Chondrocyte (in vitro differentiated cells): ENCODE data around the gene TMEM63C. TPM values are rescaled to one million over a fixed set of nuclear protein-coding genes. Genes with fewer than 3 reads are reported as not detected.

ENCODE experiments used
- DNase-seq: peaks from one replicate; pipeline ENCODE4 v3.0.0; 2021; ENCODE audit warnings: mixed read lengths, low spot score
- H3K27ac Mint-ChIP-seq: one replicate; pipeline ENCODE4 v1.8.0; 2021; ENCODE audit warnings: mild to moderate bottlenecking, moderate library complexity, mixed read lengths; ENCODE audit not compliant: unreplicated experiment
- H3K27me3 Mint-ChIP-seq: 2 replicates; pipeline ENCODE4 v1.8.0; 2021; ENCODE audit warnings: low read depth, mixed read lengths
- H3K36me3 Mint-ChIP-seq: 2 replicates; pipeline ENCODE4 v1.8.0; 2021; ENCODE audit warnings: low read depth, mixed read lengths
- H3K4me1 Mint-ChIP-seq: 2 replicates; pipeline ENCODE4 v1.8.0; 2021; ENCODE audit warnings: low read depth, mild to moderate bottlenecking, mixed read lengths
- H3K4me3 Mint-ChIP-seq: one replicate; pipeline ENCODE4 v1.8.0; 2021; ENCODE audit warnings: mild to moderate bottlenecking, moderate library complexity, mixed read lengths; ENCODE audit not compliant: unreplicated experiment
- H3K9me3 Mint-ChIP-seq: 2 replicates; pipeline ENCODE4 v1.8.0; 2021; ENCODE audit warnings: low read depth, mixed read lengths
- CTCF ChIP-seq: fragments of 200-600 bp; sonication (generic); IDR thresholded peaks from 2 replicates; pipeline ENCODE4 v1.5.0; 2021; ENCODE audit warnings: antibody characterized with exemption, mild to moderate bottlenecking, moderate library complexity
- total RNA-seq: library from RNA; stranded (reverse); gene quantifications from 3 replicates; pipeline ENCODE4 v1.2.1, GENCODE V29; 2021

The TMEM63C gene
- total RNA-seq, 1 donor from 2014 or later: 10.3 TPM

DNA sequence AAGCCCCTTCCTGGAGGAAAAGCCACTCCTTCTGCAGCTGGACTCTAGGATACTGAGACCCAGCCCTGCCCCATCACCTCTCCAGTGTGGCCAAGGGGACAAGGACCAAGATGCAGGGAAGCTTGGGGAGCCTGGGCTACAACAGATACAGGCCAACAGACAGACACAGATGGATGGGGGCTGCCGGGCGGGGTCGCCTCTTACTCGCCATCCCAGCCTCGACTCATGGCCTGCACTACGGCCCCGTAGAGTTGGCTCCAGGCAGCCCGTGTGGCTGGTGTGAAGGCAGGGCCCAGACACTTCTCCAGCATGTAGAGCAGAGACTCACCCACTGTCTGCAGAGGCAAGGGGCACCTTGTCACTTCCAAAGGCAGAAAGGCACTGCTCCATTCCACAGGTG, 84.7 kb downstream of the TMEM63C start:
- Mint-ChIP-seq H3K4me3 (no peak overlapping the region), H3K36me3 (peaks cover 2% of the 10 kb centered on the region), H3K4me1 (peaks cover 4% of the 10 kb centered on the region), H3K27ac (no peak overlapping the region), H3K27me3 (peaks cover 39% of the 10 kb centered on the region), H3K9me3 (peaks cover 5% of the 10 kb centered on the region)
- DNase-seq: peak; percentile 74
- TF ChIP-seq CTCF: no peak

DNA sequence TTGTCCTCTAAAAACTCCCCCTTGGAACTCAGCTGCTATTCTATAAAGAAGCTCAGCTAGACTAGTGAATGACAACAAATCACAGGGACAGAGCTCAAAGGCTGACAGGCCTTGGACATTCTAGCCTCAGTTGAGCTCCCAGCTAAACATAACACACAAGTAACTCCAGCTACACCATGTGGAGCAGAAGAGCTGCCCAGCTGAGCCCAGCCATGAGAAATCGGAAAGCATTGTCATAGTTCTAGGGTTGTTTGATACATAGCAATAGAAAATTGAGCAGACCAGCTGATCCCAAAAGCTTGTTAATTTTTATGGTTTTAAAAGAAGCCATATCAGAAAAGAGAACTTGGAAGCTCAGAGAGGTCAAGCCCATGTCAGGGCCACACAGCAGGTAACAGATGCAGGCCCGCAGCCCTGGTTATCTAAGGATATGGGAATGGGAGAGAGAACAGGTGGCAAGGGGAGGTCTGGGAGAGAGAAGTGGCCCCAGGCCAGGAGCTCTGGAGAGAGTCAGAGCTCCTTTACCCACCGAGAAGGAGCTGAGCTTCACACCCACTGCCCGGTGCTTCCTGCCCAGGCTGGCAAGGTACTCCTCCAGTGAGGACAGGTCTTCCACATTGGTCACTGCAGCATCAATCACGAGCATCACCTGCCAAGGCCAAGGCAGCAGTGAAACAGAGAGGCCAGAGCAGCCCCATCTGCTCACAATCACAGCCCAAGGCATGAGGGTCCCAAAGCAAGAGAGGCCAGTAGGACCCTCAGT, 86.5 kb downstream of the TMEM63C start:
- Mint-ChIP-seq H3K4me1 (peaks cover 6% of the 10 kb centered on the region), H3K36me3 (peaks cover 5% of the 10 kb centered on the region), H3K27me3 (peaks cover 42% of the 10 kb centered on the region), H3K27ac (no peak overlapping the region), H3K4me3 (no peak overlapping the region), H3K9me3 (peaks cover 5% of the 10 kb centered on the region)
- DNase-seq: peak; percentile 65
- TF ChIP-seq CTCF: no peak

DNA sequence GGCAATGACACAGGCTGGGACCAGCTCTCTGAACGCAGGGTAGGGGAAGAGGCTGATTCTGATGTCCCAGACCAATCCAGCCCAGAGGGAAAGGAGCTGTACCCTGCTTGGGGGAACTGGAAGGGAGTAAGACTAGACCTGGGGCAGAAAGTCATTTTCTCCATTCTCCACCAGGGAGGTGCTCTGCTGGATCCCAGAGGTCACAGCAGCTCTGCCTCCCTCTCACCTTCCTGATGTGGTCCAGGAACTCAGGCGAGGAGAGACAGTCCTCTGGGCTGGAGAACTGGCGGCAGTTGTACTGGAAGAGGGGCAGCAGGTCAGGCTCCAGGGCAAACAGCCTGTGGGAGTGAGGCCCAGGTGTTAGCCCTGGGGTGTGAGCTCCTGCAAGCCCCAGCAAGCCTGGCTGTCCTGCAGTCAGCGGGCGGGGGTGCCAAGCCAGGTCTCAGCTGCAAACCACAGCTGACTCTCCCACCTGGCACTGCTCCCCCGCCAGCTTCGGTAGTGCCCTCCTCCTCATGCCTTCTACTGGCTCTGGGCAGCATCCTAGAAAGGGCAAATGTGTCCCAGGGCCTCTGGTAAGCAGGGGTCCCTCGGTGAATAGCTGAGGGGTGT, 87.5 kb downstream of the TMEM63C start:
- peaks cover 6% of the 10 kb centered on the region for H3K4me1 Mint-ChIP-seq
- peaks cover 5% of the 10 kb centered on the region for H3K9me3 Mint-ChIP-seq
- peaks cover 34% of the 10 kb centered on the region for H3K27me3 Mint-ChIP-seq
- TF ChIP-seq CTCF: no peak
- no peak overlapping the region for H3K4me3 Mint-ChIP-seq
- peak; percentile 89 for DNase-seq
- H3K27ac Mint-ChIP-seq: no peak overlapping the region
- peaks cover 8% of the 10 kb centered on the region for H3K36me3 Mint-ChIP-seq

DNA sequence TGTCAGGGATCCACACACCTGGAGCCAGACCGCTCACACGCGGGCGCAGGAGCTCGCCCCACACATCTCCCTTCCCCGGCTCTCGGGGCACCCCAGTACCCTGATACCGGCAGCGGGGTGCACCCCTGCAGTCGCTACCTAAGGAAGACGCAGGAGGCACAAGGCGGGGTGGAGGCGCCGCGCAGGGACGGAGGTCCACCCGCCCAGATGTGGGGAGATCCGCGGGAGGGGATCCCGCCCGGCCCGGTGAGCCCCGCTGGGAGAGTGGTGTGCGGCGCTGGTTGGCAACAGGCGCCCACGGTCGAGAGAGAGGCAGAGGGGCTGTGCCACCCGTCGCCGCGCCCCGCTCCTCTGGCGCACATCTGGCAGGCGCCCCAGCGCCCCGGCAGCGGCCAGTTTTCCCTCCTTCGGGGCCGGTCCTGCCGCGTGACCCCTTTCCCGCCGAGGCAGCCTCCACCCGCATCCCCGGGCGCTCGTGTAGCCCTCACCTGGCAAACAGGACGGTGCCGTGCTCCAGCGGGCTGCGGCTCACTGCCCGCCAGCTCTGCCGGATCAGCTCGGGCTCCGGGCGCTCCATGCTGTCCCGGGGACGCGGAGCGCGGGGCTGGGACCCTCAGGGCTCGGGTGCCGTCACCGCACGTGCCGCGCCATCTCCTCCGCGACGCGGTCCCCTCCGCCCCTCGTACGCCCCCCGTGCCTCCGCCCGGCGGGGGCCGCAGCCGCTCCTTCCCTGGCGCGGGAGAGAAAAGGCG, 88.9 kb downstream of the TMEM63C start:
- Mint-ChIP-seq H3K27me3 (peaks cover 34% of the 10 kb centered on the region), H3K36me3 (peaks cover 10% of the 10 kb centered on the region), H3K4me1 (peaks cover 6% of the 10 kb centered on the region), H3K9me3 (peaks cover 5% of the 10 kb centered on the region), H3K4me3 (no peak overlapping the region), H3K27ac (no peak overlapping the region)
- TF ChIP-seq CTCF: no peak
- DNase-seq: no peak

DNA sequence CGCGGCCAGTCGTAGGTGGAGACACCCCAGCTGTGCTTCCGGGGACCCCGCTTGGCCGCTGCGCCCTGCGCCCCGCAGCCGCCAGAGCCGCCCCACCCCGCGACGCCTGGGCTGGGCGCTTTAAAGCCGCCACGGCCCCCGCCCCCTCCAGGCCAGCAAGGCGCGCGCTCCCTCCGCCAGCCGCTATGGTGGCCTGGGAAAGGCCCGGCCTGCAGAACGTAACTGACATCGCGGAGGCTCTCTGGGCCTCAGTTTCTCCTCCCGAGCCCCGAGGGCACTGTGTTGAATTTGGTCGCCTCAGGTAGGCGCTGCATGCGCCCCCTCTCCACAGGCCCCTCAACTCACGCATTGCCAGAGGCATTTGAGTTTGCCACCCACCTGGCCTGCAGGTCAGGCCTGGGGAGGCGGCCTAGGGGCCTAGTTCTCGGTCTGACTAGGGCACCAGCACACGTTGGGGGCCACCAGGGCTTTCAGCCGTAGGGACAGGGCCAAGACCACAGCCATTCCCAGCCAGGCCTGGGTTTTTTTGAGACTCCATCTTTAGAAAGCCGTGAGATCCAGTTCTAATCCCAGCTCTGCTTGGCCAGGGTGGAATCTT, 89.6 kb downstream of the TMEM63C start, which contains the start of gene NGB:
TSS of gene NGB (minus strand) at position 94 of the 598 bp plus-strand sequence. CDS start 269 bp downstream, outside the sequence.
- no peak within 1 kb of the TSS for H3K27ac Mint-ChIP-seq
- H3K4me3 Mint-ChIP-seq: peak within 1 kb of the TSS; percentile 35
- H3K4me1 Mint-ChIP-seq: peaks cover 6% of the 10 kb centered on the region
- peak; percentile 72 for DNase-seq
- peaks cover 34% of the 10 kb centered on the region for H3K27me3 Mint-ChIP-seq
- peaks cover 11% of the 10 kb centered on the region for H3K36me3 Mint-ChIP-seq
- TF ChIP-seq CTCF: no peak
- H3K9me3 Mint-ChIP-seq: peaks cover 5% of the 10 kb centered on the region
